ENCODE results near the gene CENPW. TPM values are rescaled to one million over a fixed set of nuclear protein-coding genes. Genes with fewer than 3 reads are reported as not detected.

Gene CENPW
- total and polyA plus RNA-seq, 12 donors = 1.1 to 11.5 (median 5.4) TPM; not detected in 1

DNA sequence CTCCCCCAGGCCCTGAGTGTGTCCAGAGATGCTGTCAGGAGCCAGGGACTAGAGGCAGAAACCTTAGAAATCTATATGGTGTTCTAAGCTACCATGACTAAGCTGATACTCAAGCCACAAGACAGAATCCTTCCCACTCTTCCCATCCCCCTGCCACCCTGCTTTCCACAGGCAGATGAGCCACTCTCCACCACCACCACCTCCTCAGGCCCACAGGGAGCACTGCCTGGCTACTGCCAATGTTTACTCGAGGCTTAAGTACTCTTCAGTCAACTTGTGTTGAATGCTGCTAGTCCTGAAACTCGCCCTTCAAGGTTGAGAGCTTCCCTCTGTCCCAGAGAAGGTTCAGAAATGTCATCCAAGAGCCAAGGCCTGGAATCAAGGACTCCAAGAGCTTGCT, 56.2 kb downstream of the CENPW start:
- no peaks in the 10 kb centered on the region for H3K27me3 ChIP-seq
- TF ChIP-seq CTCF (IDR thresholded peaks at IDR 0.05) (no peak), POLR2A (IDR thresholded peaks at IDR 0.05) (no peak)
- H3K9me3 ChIP-seq (replicated peaks in 1 of 3) = no peaks in the 10 kb centered on the region
- WGBS, 4 donors = 39 to 68% (median 62%) methylated on average over 2 of the region's 2 CpGs
- H3K27ac ChIP-seq = no peak overlapping the region
- DNase-seq = no peak
- no peaks in the 10 kb centered on the region for H3K4me1 ChIP-seq (replicated peaks in 1 of 2)
- H3K36me3 ChIP-seq (replicated peaks in 1 of 2) = no peaks in the 10 kb centered on the region
- intact Hi-C loops (cut with DNase I) = no loop called here
- no peak overlapping the region for H3K4me3 ChIP-seq

All from adrenal gland (tissue), 12 donors.